Measurements from ENCODE around the gene DNAH2. TPM values are rescaled to one million over a fixed set of nuclear protein-coding genes. Genes with fewer than 3 reads are reported as not detected.
A peak's percentile ranks its signal among the peaks of the same experiment; 100 is the strongest.

DNAH2 gene
- total RNA-seq, 1 experiment from 2014 or later, result 0.17 TPM

- Mint-ChIP-seq H3K4me1 (peaks cover 46% of the 10 kb centered on the region), H3K27me3 (ENCODE audit: low read depth) (peaks cover 38% of the 10 kb centered on the region), H3K9me3 (no peaks in the 10 kb centered on the region), H3K27ac (0 out of 2 replicates have a peak overlapping the region, but pooled peaks have one; percentile 8), H3K4me3 (no peak overlapping the region), H3K36me3 (no peaks in the 10 kb centered on the region)
- ChIA-PET POLR2A (no interaction called here), CTCF (interaction anchor here (1.0 to 8.0 kb wide), 7 partner anchors 9 to 128 kb away, joined by 3 to 120 read pairs (median 17); partner anchors contain the start of genes ATP1B2, EFNB3, SOX15 and TP53)
- no peak for TF ChIP-seq PRDM15 (CRISPR knock-in tag; IDR thresholded peaks at IDR 0.05)
- no peak for TF ChIP-seq ZNF281 (CRISPR knock-in tag; IDR thresholded peaks at IDR 0.05)
- no peak for TF ChIP-seq ARID4B (CRISPR knock-in tag; IDR thresholded peaks at IDR 0.05; ENCODE audit: borderline replicate concordance)
- no peak for TF ChIP-seq IRF1 (CRISPR knock-in tag; IDR thresholded peaks at IDR 0.05)
- no peak for TF ChIP-seq GABPB1 (CRISPR knock-in tag; IDR thresholded peaks at IDR 0.05)
- no peak for TF ChIP-seq CTCF (IDR thresholded peaks at IDR 0.05)
- no peak for TF ChIP-seq ZNF232 (CRISPR knock-in tag; IDR thresholded peaks at IDR 0.05)
- no peak for TF ChIP-seq OVOL2 (CRISPR knock-in tag; IDR thresholded peaks at IDR 0.05; ENCODE audit: borderline replicate concordance)
- no peak for TF ChIP-seq ZNF263 (CRISPR knock-in tag; IDR thresholded peaks at IDR 0.05; ENCODE audit: low read depth)
- TF ChIP-seq FOXJ3 (CRISPR knock-in tag; IDR thresholded peaks at IDR 0.05; ENCODE audit: borderline replicate concordance), result no peak
- no peak for TF ChIP-seq ZNF512 (CRISPR knock-in tag; IDR thresholded peaks at IDR 0.05; ENCODE audit: borderline replicate concordance)
- TF ChIP-seq ATF3 (CRISPR knock-in tag; conservative IDR thresholded peaks at IDR 0.05), result no peak
- TF ChIP-seq FOXP1 (CRISPR knock-in tag; IDR thresholded peaks at IDR 0.05; ENCODE audit: borderline replicate concordance), result no peak
- no peak for TF ChIP-seq TCF7 (CRISPR knock-in tag; IDR thresholded peaks at IDR 0.05; ENCODE audit: low read depth)
- TF ChIP-seq ZNF121 (CRISPR knock-in tag; IDR thresholded peaks at IDR 0.05), result no peak
- no peak for TF ChIP-seq USF1 (CRISPR knock-in tag; IDR thresholded peaks at IDR 0.05)
- TF ChIP-seq ZNF423 (CRISPR knock-in tag; IDR thresholded peaks at IDR 0.05), result no peak
- TF ChIP-seq ZNF317 (CRISPR knock-in tag; IDR thresholded peaks at IDR 0.05; ENCODE audit: borderline replicate concordance, low read depth), result no peak
- DNase-seq (ENCODE audit: low spot score) (no peak), ATAC-seq (no peak)
Measured at GRCh38 chr17:7714721-7715594, 2.6 kb upstream of the DNAH2 start.
